Nephron (organoid): Measurements from ENCODE around the gene TACC2.

Experiments
- H3K27ac Mint-ChIP-seq, 3 experiments: 2 replicates each; pipeline ENCODE4 v1.8.0; 2020; ENCODE audit warnings: mixed read lengths in 3 of 3, mild to moderate bottlenecking in 2 of 3, moderate library complexity in 1 of 3
- H3K27me3 Mint-ChIP-seq: 2 replicates; pipeline ENCODE4 v1.8.0; 2021; ENCODE audit warnings: low read depth, mild to moderate bottlenecking, moderate library complexity, mixed read lengths
- H3K36me3 Mint-ChIP-seq: 2 replicates; pipeline ENCODE4 v1.8.0; 2020; ENCODE audit warnings: low read depth, mixed read lengths
- H3K4me1 Mint-ChIP-seq: 2 replicates; pipeline ENCODE4 v1.8.0; 2020; ENCODE audit warnings: mixed read lengths
- H3K4me3 Mint-ChIP-seq, 3 experiments: 2 replicates each; pipeline ENCODE4 v1.8.0; 2020; ENCODE audit warnings: mild to moderate bottlenecking in 3 of 3, mixed read lengths in 3 of 3, moderate library complexity in 2 of 3
- H3K9me3 Mint-ChIP-seq: 2 replicates; pipeline ENCODE4 v1.8.0; 2020; ENCODE audit warnings: mixed read lengths
- TF ChIP-seq, protein P1 (sequence below), 3 experiments: fragments of 200-600 bp; sonication (generic); IDR thresholded peaks; one replicate each; pipeline ENCODE4 v1.5.0; 2021; ENCODE audit warnings: antibody characterized with exemption in 3 of 3; ENCODE audit not compliant: unreplicated experiment in 3 of 3

Gene TACC2

GRCh38 chr10:122077311-122077875, 88.4 kb downstream of the TACC2 start:
- no peak overlapping the region for H3K4me3 Mint-ChIP-seq
- H3K36me3 Mint-ChIP-seq = no peaks in the 10 kb centered on the region
- H3K4me1 Mint-ChIP-seq = peaks cover 16% of the 10 kb centered on the region
- H3K27ac Mint-ChIP-seq = no peak overlapping the region
- peaks cover 3% of the 10 kb centered on the region for H3K27me3 Mint-ChIP-seq
- TF ChIP-seq, protein P1, sequence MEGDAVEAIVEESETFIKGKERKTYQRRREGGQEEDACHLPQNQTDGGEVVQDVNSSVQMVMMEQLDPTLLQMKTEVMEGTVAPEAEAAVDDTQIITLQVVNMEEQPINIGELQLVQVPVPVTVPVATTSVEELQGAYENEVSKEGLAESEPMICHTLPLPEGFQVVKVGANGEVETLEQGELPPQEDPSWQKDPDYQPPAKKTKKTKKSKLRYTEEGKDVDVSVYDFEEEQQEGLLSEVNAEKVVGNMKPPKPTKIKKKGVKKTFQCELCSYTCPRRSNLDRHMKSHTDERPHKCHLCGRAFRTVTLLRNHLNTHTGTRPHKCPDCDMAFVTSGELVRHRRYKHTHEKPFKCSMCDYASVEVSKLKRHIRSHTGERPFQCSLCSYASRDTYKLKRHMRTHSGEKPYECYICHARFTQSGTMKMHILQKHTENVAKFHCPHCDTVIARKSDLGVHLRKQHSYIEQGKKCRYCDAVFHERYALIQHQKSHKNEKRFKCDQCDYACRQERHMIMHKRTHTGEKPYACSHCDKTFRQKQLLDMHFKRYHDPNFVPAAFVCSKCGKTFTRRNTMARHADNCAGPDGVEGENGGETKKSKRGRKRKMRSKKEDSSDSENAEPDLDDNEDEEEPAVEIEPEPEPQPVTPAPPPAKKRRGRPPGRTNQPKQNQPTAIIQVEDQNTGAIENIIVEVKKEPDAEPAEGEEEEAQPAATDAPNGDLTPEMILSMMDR (IDR thresholded peaks at IDR 0.05; ENCODE audit: unreplicated experiment in 3 of 3) = no peak
- H3K9me3 Mint-ChIP-seq = no peaks in the 10 kb centered on the region

- Mint-ChIP-seq H3K4me1 (peaks cover 16% of the 10 kb centered on the region), H3K36me3 (no peaks in the 10 kb centered on the region), H3K4me3 (no peak overlapping the region), H3K27ac (peak overlapping the region in 2 of 3 experiments; percentile 48 to 66), H3K27me3 (peaks cover 3% of the 10 kb centered on the region), H3K9me3 (no peaks in the 10 kb centered on the region)
- TF ChIP-seq, protein P1 (IDR thresholded peaks at IDR 0.05; ENCODE audit: unreplicated experiment in 3 of 3) = no peak
These were observed 89.4 kb downstream of the TACC2 start for GRCh38 chr10:122078326-122078725.

DNA sequence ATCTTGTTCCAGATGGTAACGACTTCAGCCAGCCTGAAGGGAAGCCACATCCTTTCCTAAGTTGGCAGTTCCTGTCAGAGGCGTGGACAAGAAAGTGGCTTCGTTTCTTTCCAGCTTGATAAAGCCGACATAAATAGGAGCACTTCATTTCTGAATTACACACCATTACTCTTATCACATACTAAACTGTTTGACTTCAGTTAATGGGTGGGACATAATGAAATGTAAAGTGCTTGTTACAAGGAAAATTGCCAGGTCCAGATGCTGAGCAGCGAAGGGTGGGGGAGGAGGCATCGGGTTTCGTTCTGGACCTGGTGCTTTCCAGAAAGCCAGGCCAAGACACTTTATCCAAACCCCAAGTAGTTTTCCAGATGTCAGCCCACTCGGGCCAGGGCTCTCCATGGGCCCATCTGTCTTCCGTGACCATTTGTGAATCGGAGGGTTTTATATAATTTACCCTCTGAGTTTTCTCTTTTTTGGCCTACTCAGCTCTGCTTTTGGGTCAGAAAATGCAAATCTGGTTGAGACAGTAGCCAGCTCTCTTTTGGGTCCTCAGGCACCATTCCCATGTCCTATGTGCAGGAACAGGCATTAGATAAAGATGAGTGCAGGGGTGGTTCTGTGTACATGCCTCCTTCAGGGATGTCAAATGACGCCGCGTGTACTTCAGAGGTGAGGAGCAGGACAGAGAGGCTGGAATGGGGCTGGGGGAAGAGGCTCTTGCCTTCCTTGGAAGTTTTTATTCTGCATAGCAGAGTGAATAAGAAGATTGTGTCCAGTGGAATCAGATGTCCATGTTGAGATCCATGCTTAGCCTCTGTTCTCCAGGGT, 90.2 kb downstream of the TACC2 start:
- Mint-ChIP-seq H3K4me3 (no peak overlapping the region), H3K9me3 (no peaks in the 10 kb centered on the region), H3K36me3 (no peaks in the 10 kb centered on the region), H3K27ac (peak overlapping the region; percentile 13 to 66 (median 48)), H3K4me1 (peaks cover 16% of the 10 kb centered on the region), H3K27me3 (peaks cover 7% of the 10 kb centered on the region)
- TF ChIP-seq, protein P1 (IDR thresholded peaks at IDR 0.05; ENCODE audit: unreplicated experiment in 3 of 3) = no peak

DNA sequence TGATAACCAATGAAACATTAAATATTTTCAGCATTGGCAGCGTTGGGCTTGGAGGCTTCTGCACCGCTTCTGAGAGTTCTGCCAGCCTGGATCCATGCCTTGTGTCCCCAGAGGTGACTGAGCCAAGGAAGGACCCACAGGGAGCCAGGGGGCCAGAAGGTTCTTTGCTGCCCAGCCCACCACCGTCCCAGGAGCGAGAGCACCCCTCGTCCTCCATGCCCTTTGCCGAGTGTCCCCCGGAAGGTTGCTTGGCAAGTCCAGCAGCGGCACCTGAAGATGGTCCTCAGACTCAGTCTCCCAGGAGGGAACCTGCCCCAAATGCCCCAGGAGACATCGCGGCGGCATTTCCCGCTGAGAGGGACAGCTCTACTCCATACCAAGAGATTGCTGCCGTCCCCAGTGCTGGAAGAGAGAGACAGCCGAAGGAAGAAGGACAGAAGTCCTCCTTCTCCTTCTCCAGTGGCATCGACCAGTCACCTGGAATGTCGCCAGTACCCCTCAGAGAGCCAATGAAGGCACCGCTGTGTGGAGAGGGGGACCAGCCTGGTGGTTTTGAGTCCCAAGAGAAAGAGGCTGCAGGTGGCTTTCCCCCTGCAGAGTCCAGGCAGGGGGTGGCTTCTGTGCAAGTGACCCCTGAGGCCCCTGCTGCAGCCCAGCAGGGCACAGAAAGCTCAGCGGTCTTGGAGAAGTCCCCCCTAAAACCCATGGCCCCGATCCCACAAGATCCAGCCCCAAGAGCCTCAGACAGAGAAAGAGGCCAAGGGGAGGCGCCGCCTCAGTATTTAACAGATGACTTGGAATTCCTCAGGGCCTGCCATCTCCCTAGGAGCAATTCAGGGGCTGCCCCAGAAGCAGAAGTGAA, 93.9 kb downstream of the TACC2 start:
- Mint-ChIP-seq H3K27me3 (peaks cover 14% of the 10 kb centered on the region), H3K27ac (no peak overlapping the region), H3K4me1 (peaks cover 16% of the 10 kb centered on the region), H3K4me3 (no peak overlapping the region), H3K9me3 (no peaks in the 10 kb centered on the region), H3K36me3 (no peaks in the 10 kb centered on the region)
- TF ChIP-seq, protein P1 (IDR thresholded peaks at IDR 0.05; ENCODE audit: unreplicated experiment in 3 of 3) = no peak

DNA sequence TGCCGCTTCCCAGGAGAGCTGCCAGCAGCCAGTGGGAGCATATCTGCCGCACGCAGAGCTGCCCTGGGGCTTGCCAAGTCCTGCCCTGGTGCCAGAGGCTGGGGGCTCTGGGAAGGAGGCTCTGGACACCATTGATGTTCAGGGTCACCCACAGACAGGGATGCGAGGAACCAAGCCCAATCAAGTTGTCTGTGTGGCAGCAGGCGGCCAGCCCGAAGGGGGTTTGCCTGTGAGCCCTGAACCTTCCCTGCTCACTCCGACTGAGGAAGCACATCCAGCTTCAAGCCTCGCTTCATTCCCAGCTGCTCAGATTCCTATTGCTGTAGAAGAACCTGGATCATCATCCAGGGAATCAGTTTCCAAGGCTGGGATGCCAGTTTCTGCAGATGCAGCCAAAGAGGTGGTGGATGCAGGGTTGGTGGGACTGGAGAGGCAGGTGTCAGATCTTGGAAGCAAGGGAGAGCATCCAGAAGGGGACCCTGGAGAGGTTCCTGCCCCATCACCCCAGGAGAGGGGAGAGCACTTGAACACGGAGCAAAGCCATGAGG, 94.6 kb downstream of the TACC2 start:
- Mint-ChIP-seq H3K36me3 (no peaks in the 10 kb centered on the region), H3K9me3 (no peaks in the 10 kb centered on the region), H3K4me3 (no peak overlapping the region), H3K27me3 (peaks cover 11% of the 10 kb centered on the region), H3K4me1 (peaks cover 12% of the 10 kb centered on the region), H3K27ac (no peak overlapping the region)
- TF ChIP-seq, protein P1 (IDR thresholded peaks at IDR 0.05; ENCODE audit: unreplicated experiment in 3 of 3) = no peak
